CD4-positive, alpha-beta T cell (primary cell): ENCODE data around the gene SLC24A4. TPM values are rescaled to one million over a fixed set of nuclear protein-coding genes. Genes with fewer than 3 reads are reported as not detected.

Source experiments
- ATAC-seq: fragments of 200-7000 bp; cut with Tn5 transposase; one replicate; pipeline ENCODE4 v1.10.0; 2022; ENCODE audit warnings: mild to moderate bottlenecking; ENCODE audit not compliant: poor library complexity
- CTCF ChIA-PET: fragments of 350-600 bp; sonication (Branson Sonifier 250); formaldehyde crosslinking; loops from one replicate; lab custom pipeline; 2021; ENCODE audit warnings: antibody characterized with exemption, inconsistent platforms; lab: Charles Lee
- POLR2A ChIA-PET: fragments of 350-600 bp; sonication (Branson Sonifier 250); formaldehyde crosslinking; loops from one replicate; lab custom pipeline; 2021; ENCODE audit warnings: antibody characterized with exemption, inconsistent platforms; lab: Charles Lee
- DNase-seq, 14 experiments: peaks; one replicate each; pipeline ENCODE4 v3.0.0-alpha.2; 2013 to 2020; ENCODE audit warnings: mixed read lengths in 2 of 14
- H3K27ac ChIP-seq, 2 donors: one replicate each; pipeline versions ENCODE4 v1.5.1 to v1.7.0; 2013; ENCODE audit warnings: low read length in 2 of 2, low read depth in 1 of 2, mild to moderate bottlenecking in 1 of 2
- H3K27me3 ChIP-seq, 2 experiments: 1 replicate in 1 of 2; 2 replicates in 1 of 2; pipeline versions ENCODE4 v1.6.1 to v1.7.0; 2013; ENCODE audit warnings: low read length in 2 of 2, control low read depth in 1 of 2, mild to moderate bottlenecking in 1 of 2, moderate library complexity in 1 of 2; ENCODE audit not compliant: insufficient read depth in 2 of 2, control insufficient read depth in 1 of 2
- H3K36me3 ChIP-seq: one replicate; pipeline ENCODE4 v1.6.1; 2013; ENCODE audit warnings: low read length, control low read depth; ENCODE audit not compliant: insufficient read depth
- H3K4me1 ChIP-seq: one replicate; pipeline ENCODE4 v1.6.1; 2013; ENCODE audit warnings: low read length, control low read depth; ENCODE audit not compliant: insufficient read depth
- H3K4me3 ChIP-seq: one replicate; pipeline ENCODE4 v1.5.1; 2013; ENCODE audit warnings: mild to moderate bottlenecking, low read length, moderate library complexity
- H3K9me3 ChIP-seq, 2 experiments: 1 replicate in 1 of 2; 2 replicates in 1 of 2; pipeline versions ENCODE4 v1.6.1 to v1.7.0; 2013; ENCODE audit warnings: low read length in 2 of 2, mild to moderate bottlenecking in 2 of 2, control low read depth in 1 of 2, moderate library complexity in 1 of 2; ENCODE audit not compliant: control insufficient read depth in 1 of 2, insufficient read depth in 1 of 2
- H3K27ac Mint-ChIP-seq: one replicate; pipeline ENCODE4 v1.8.0; 2020; ENCODE audit warnings: mixed read lengths
- H3K27me3 Mint-ChIP-seq: one replicate; pipeline ENCODE4 v1.8.0; 2021; ENCODE audit warnings: mixed read lengths
- H3K36me3 Mint-ChIP-seq: one replicate; pipeline ENCODE4 v1.8.0; 2021; ENCODE audit warnings: low read depth, mixed read lengths
- H3K4me1 Mint-ChIP-seq: one replicate; pipeline ENCODE4 v1.8.0; 2021; ENCODE audit warnings: low read depth, mixed read lengths
- H3K4me3 Mint-ChIP-seq: one replicate; pipeline ENCODE4 v1.8.0; 2020; ENCODE audit warnings: mild to moderate bottlenecking, mixed read lengths
- H3K9me3 Mint-ChIP-seq: one replicate; pipeline ENCODE4 v1.8.0; 2020; ENCODE audit warnings: mixed read lengths
- CTCF ChIP-seq: fragments of 200-600 bp; IDR thresholded peaks from one replicate; pipeline ENCODE4 v1.8.0; 2022; ENCODE audit warnings: antibody characterized with exemption, mild to moderate bottlenecking
- intact Hi-C, 2 experiments: fragments of 100-400 bp; cut with DNase I in 1 of 2; cut with micrococcal nuclease in 1 of 2; formaldehyde crosslinking; loops; one replicate each; pipeline versions ENCODE4 v1.15.1 to v1.9.0; 2023 to 2025; cut with DNase I, micrococcal nuclease
- total RNA-seq, 174 experiments: library from RNA in 2 of 174; stranded (reverse) in 2 of 174; gene quantifications; one replicate each; pipeline ENCODE4 v1.2.3 and lab custom pipeline; 2021 to 2026

SLC24A4 gene
- total RNA-seq, 2 experiments from 2014 or later, result 0.11 to 0.19 TPM

GRCh38 chr14:92470215-92470614, 147.2 kb downstream of the SLC24A4 start:
- Mint-ChIP-seq H3K4me3 (no peak overlapping the region), H3K27me3 (no peaks in the 10 kb centered on the region), H3K36me3 (no peaks in the 10 kb centered on the region), H3K27ac (no peak overlapping the region), H3K9me3 (peaks cover 4% of the 10 kb centered on the region), H3K4me1 (no peaks in the 10 kb centered on the region)
- no peak overlapping the region for H3K4me3 ChIP-seq
- no peaks in the 10 kb centered on the region for H3K27me3 ChIP-seq
- TF ChIP-seq CTCF, result no peak
- ATAC-seq (no peak), DNase-seq (no peak)
- H3K9me3 ChIP-seq, result peaks cover 11 to 13% of the 10 kb centered on the region in 2 experiments
- POLR2A ChIA-PET, result no interaction called here
- H3K27ac ChIP-seq, result no peak overlapping the region
- CTCF ChIA-PET, result no interaction called here
- peaks cover 4% of the 10 kb centered on the region for H3K4me1 ChIP-seq
- intact Hi-C loops, result no loop called here
- no peaks in the 10 kb centered on the region for H3K36me3 ChIP-seq

GRCh38 chr14:92470811-92471210, 147.8 kb downstream of the SLC24A4 start:
- H3K36me3 ChIP-seq, result no peaks in the 10 kb centered on the region
- H3K27me3 Mint-ChIP-seq, result no peaks in the 10 kb centered on the region
- TF ChIP-seq CTCF, result no peak
- CTCF ChIA-PET, result no interaction called here
- peaks cover 4% of the 10 kb centered on the region for H3K4me1 ChIP-seq
- peaks cover 4% of the 10 kb centered on the region for H3K9me3 Mint-ChIP-seq
- no peak overlapping the region for H3K27ac ChIP-seq
- ATAC-seq, result no peak
- H3K27ac Mint-ChIP-seq, result no peak overlapping the region
- no peak overlapping the region for H3K4me3 Mint-ChIP-seq
- H3K36me3 Mint-ChIP-seq, result no peaks in the 10 kb centered on the region
- peaks cover 11 to 13% of the 10 kb centered on the region in 2 experiments for H3K9me3 ChIP-seq
- no peaks in the 10 kb centered on the region for H3K27me3 ChIP-seq
- POLR2A ChIA-PET, result no interaction called here
- H3K4me3 ChIP-seq, result no peak overlapping the region
- no peak for DNase-seq
- no peaks in the 10 kb centered on the region for H3K4me1 Mint-ChIP-seq
- intact Hi-C loops, result no loop called here

- Histone ChIP-seq H3K4me1 (peaks cover 4% of the 10 kb centered on the region), H3K27me3 (no peaks in the 10 kb centered on the region), H3K4me3 (no peak overlapping the region), H3K27ac (no peak overlapping the region), H3K9me3 (peaks cover 8 to 11% of the 10 kb centered on the region in 2 experiments), H3K36me3 (no peaks in the 10 kb centered on the region)
- Mint-ChIP-seq H3K36me3 (no peaks in the 10 kb centered on the region), H3K4me3 (no peak overlapping the region), H3K9me3 (peaks cover 4% of the 10 kb centered on the region), H3K27ac (no peak overlapping the region), H3K27me3 (no peaks in the 10 kb centered on the region), H3K4me1 (no peaks in the 10 kb centered on the region)
- CTCF ChIA-PET, result no interaction called here
- POLR2A ChIA-PET, result no interaction called here
- DNase-seq (no peak), ATAC-seq (no peak)
- no peak for TF ChIP-seq CTCF
- intact Hi-C loops, result no loop called here
Measured at GRCh38 chr14:92471919-92472318, 149.0 kb downstream of the SLC24A4 start.
